Calu3 (cell line): ENCODE measurements around the gene NALCN. TPM values are rescaled to one million over a fixed set of nuclear protein-coding genes. Genes with fewer than 3 reads are reported as not detected.

Experiments
- BruUV-seq: library from RNA; stranded (reverse); fragments of 400-500 nt; replicated peaks from 2 replicates; lab custom pipeline; 2021; lab: Mats Ljungman, UMichigan
- CTCF ChIA-PET: fragments of 300-600 bp; sonication (Branson Sonifier 250); formaldehyde crosslinking; loops from one replicate; lab custom pipeline; 2022; ENCODE audit warnings: antibody characterized with exemption; lab: Charles Lee
- DNase-seq: peaks from one replicate; pipeline ENCODE4 v3.0.0; 2022
- H3K27ac Mint-ChIP-seq: one replicate; pipeline ENCODE4 v1.8.0; 2022; ENCODE audit warnings: mixed read lengths; ENCODE audit not compliant: unreplicated experiment
- H3K27me3 Mint-ChIP-seq: one replicate; pipeline ENCODE4 v1.8.0; 2022; ENCODE audit warnings: mixed read lengths; ENCODE audit not compliant: unreplicated experiment
- H3K36me3 Mint-ChIP-seq: one replicate; pipeline ENCODE4 v1.8.0; 2022; ENCODE audit warnings: mild to moderate bottlenecking, moderate library complexity, mixed read lengths; ENCODE audit not compliant: insufficient read depth, unreplicated experiment
- H3K4me1 Mint-ChIP-seq: one replicate; pipeline ENCODE4 v1.8.0; 2022; ENCODE audit warnings: mild to moderate bottlenecking, low read depth, mixed read lengths; ENCODE audit not compliant: unreplicated experiment
- H3K4me3 Mint-ChIP-seq: one replicate; pipeline ENCODE4 v1.8.0; 2022; ENCODE audit warnings: mild to moderate bottlenecking, low read depth, moderate library complexity, mixed read lengths; ENCODE audit not compliant: unreplicated experiment
- H3K9me3 Mint-ChIP-seq: one replicate; pipeline ENCODE4 v1.8.0; 2022; ENCODE audit warnings: low read depth, mixed read lengths; ENCODE audit not compliant: unreplicated experiment
- intact Hi-C: fragments of 100-400 bp; cut with micrococcal nuclease; formaldehyde crosslinking; loops from one replicate; pipeline ENCODE4 v1.10.0; 2022; ENCODE audit not compliant: unreplicated experiment
- total RNA-seq: library from RNA; stranded (reverse); gene quantifications from 2 replicates; pipeline ENCODE4 v1.2.3, GENCODE V29; 2022
- TF ChIP-seq, protein P1 (sequence below): fragments of 200-600 bp; IDR thresholded peaks from one replicate; pipeline ENCODE4 v1.8.0; 2022; ENCODE audit warnings: antibody characterized with exemption; ENCODE audit not compliant: unreplicated experiment

NALCN gene
- total RNA-seq, 1 experiment from 2014 or later: 2.8 TPM

DNA sequence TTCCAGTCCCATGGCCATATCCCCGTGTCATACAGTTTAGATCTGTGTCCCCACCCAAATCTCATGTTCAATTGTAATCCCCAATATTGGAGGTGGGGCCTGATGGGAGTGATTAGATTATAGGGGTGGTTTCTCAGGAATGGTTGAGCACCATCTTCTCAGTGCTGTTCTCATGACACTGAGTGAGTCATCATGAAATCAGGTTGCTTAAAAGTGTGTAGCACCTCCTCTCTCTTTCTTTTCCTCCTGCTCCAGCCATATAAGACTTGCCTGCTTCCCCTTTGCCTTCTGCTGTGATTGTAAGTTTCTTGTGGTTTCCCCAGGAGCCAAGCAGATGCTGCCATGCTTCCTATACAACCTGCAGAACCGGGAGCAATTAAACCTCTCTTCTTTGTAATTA lies 197.8 kb downstream of the NALCN start:
- intact Hi-C loops: no loop called here
- no peaks in the 10 kb centered on the region for H3K36me3 Mint-ChIP-seq
- no peak overlapping the region for H3K4me3 Mint-ChIP-seq
- no peaks in the 10 kb centered on the region for H3K4me1 Mint-ChIP-seq
- no peaks in the 10 kb centered on the region for H3K27me3 Mint-ChIP-seq
- no TSS peak for BruUV-seq
- TF ChIP-seq, protein P1, sequence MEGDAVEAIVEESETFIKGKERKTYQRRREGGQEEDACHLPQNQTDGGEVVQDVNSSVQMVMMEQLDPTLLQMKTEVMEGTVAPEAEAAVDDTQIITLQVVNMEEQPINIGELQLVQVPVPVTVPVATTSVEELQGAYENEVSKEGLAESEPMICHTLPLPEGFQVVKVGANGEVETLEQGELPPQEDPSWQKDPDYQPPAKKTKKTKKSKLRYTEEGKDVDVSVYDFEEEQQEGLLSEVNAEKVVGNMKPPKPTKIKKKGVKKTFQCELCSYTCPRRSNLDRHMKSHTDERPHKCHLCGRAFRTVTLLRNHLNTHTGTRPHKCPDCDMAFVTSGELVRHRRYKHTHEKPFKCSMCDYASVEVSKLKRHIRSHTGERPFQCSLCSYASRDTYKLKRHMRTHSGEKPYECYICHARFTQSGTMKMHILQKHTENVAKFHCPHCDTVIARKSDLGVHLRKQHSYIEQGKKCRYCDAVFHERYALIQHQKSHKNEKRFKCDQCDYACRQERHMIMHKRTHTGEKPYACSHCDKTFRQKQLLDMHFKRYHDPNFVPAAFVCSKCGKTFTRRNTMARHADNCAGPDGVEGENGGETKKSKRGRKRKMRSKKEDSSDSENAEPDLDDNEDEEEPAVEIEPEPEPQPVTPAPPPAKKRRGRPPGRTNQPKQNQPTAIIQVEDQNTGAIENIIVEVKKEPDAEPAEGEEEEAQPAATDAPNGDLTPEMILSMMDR: no peak
- no peaks in the 10 kb centered on the region for H3K9me3 Mint-ChIP-seq
- CTCF ChIA-PET: no interaction called here
- no peak overlapping the region for H3K27ac Mint-ChIP-seq
- no peak for DNase-seq

DNA sequence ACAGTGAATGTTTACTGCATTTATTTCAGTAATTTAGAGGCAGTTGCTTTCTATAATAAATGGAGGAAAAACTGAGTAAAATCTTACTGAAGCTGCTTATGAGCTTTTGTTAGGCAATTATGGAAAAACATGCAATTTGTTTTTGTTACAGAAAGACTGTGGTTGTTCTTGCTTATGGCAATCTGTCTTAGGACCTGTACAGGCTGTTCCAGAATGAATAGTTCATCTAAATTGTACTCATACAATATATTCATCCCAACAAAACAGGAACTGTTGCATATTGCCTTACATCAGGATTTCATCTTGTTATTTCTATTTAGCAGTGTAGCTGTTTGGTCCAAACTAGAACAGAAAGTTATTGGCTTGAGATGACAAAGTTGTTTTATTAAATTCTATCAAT lies 199.2 kb downstream of the NALCN start:
- no peak overlapping the region for H3K4me3 Mint-ChIP-seq
- no TSS peak for BruUV-seq
- H3K27me3 Mint-ChIP-seq: no peaks in the 10 kb centered on the region
- DNase-seq: no peak
- TF ChIP-seq, protein P1: no peak
- no peaks in the 10 kb centered on the region for H3K36me3 Mint-ChIP-seq
- intact Hi-C loops: no loop called here
- CTCF ChIA-PET: no interaction called here
- H3K4me1 Mint-ChIP-seq: no peaks in the 10 kb centered on the region
- H3K9me3 Mint-ChIP-seq: no peaks in the 10 kb centered on the region
- H3K27ac Mint-ChIP-seq: no peak overlapping the region

DNA sequence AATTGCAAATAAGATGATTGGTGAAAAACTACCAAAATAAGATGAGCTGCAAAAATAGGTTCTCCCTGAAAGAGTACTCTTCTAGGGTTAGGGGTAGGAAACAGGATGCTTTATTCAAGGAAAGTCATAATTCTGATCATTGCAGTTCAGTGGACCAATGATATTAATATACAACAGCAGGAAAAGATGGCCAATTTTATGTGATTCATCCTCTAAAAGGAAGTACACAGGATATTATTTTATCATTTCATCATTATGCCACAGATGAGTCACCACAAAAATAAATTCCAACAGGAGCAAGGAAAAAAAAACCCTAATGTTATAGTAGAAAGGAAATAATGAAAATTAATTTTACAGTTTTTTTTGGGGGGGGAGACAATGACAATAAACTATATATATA lies 205.0 kb downstream of the NALCN start:
- Mint-ChIP-seq H3K4me1 (no peaks in the 10 kb centered on the region), H3K4me3 (no peak overlapping the region), H3K9me3 (peaks cover 2% of the 10 kb centered on the region), H3K36me3 (no peaks in the 10 kb centered on the region), H3K27ac (peak overlapping the region; percentile 61), H3K27me3 (no peaks in the 10 kb centered on the region)
- DNase-seq: no peak
- intact Hi-C loops: no loop called here
- TF ChIP-seq, protein P1: no peak
- CTCF ChIA-PET: no interaction called here
- BruUV-seq: no TSS peak

DNA sequence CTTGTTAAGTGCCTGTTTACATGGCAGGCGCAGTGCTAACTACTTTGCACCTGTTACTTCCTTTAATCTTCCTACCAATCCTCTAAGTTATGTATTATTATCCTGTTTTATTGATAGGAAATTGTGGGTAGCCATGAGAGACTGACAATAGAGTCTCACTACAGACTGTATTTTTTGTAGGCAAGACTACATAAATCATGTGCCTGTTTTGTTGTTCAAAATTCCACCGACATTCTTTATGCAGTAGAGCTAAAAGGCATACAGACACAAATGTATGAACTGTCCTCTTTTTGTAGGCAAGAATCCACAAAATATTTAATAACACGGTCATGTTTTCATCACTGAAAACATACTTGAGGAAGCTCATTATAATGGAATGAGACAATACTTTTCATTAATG lies 205.5 kb downstream of the NALCN start:
- intact Hi-C loops: no loop called here
- no peak overlapping the region for H3K27ac Mint-ChIP-seq
- peaks cover 2% of the 10 kb centered on the region for H3K9me3 Mint-ChIP-seq
- no TSS peak for BruUV-seq
- H3K27me3 Mint-ChIP-seq: no peaks in the 10 kb centered on the region
- TF ChIP-seq, protein P1: no peak
- H3K36me3 Mint-ChIP-seq: no peaks in the 10 kb centered on the region
- H3K4me3 Mint-ChIP-seq: no peak overlapping the region
- DNase-seq: no peak
- CTCF ChIA-PET: no interaction called here
- H3K4me1 Mint-ChIP-seq: no peaks in the 10 kb centered on the region
